K562 (cell line): Measurements from ENCODE around the gene VPS33A. TPM values are rescaled to one million over a fixed set of nuclear protein-coding genes. Genes with fewer than 3 reads are reported as not detected.
A peak's percentile ranks its signal among the peaks of the same experiment; 100 is the strongest.

Source experiments
- ARID2 ChIP-seq: fragments of 450-650 bp; IDR thresholded peaks from 2 replicates; pipeline ENCODE4 v1.6.1; 2017; ENCODE audit warnings: antibody characterized with exemption, mild to moderate bottlenecking
- BCL6 ChIP-seq: fragments of 250-450 bp; sonication (Bioruptor Pico); IDR thresholded peaks from 2 replicates; pipeline ENCODE4 v1.4.0; 2020
- BRD4 ChIP-seq: fragments of 200-600 bp; sonication (generic); IDR thresholded peaks from 2 replicates; pipeline ENCODE4 v1.6.1; 2017; ENCODE audit warnings: inconsistent platforms
- CBFA2T2 ChIP-seq: fragments of 450-650 bp; conservative IDR thresholded peaks from 2 replicates; pipeline ENCODE4 v1.6.1; 2017; ENCODE audit warnings: mild to moderate bottlenecking
- DEAF1 ChIP-seq: fragments of 450-650 bp; formaldehyde crosslinking; IDR thresholded peaks from 2 replicates; pipeline ENCODE4 v1.4.0; 2020; ENCODE audit warnings: mild to moderate bottlenecking, moderate library complexity
- ELF1 ChIP-seq: fragments of 200-800 bp; sonication (Bioruptor generic); IDR thresholded peaks from 2 replicates; pipeline ENCODE4 v1.6.1; 2016; ENCODE audit warnings: missing genetic modification characterization, missing compliant biosample characterization
- FOXK2 ChIP-seq, 2 experiments: fragments of 450-650 bp; IDR thresholded peaks in 1 of 2; conservative IDR thresholded peaks in 1 of 2; 2 replicates each; pipeline ENCODE4 v1.6.1; 2016; ENCODE audit warnings: low read depth in 2 of 2, mild to moderate bottlenecking in 1 of 2
- HNRNPL ChIP-seq: fragments of 200-400 bp; formaldehyde crosslinking; IDR thresholded peaks from 2 replicates; pipeline ENCODE4 v1.6.1; 2017; ENCODE audit warnings: low read depth, mild to moderate bottlenecking, low read length
- KLF6 ChIP-seq: fragments of 250-450 bp; sonication (Bioruptor Pico); IDR thresholded peaks from 2 replicates; pipeline ENCODE4 v1.4.0; 2020; ENCODE audit warnings: mild to moderate bottlenecking, moderate library complexity, borderline replicate concordance
- MED1 ChIP-seq: sonication (generic); formaldehyde crosslinking; IDR thresholded peaks from 2 replicates; pipeline ENCODE4 v1.8.1; 2023; ENCODE audit warnings: missing genetic modification reagents, borderline replicate concordance
- NFE2L1 ChIP-seq: fragments of 450-650 bp; IDR thresholded peaks from 2 replicates; pipeline ENCODE4 v1.6.1; 2016; ENCODE audit warnings: missing genetic modification characterization, low read depth, mild to moderate bottlenecking, missing compliant biosample characterization, moderate library complexity, borderline replicate concordance
- PCBP2 ChIP-seq: fragments of 200-400 bp; formaldehyde crosslinking; IDR thresholded peaks from 2 replicates; pipeline ENCODE4 v1.6.1; 2018; ENCODE audit warnings: low read length, low read depth, mild to moderate bottlenecking, moderate library complexity; ENCODE audit not compliant: poor library complexity, severe bottlenecking
- RBM15 ChIP-seq: fragments of 200-400 bp; formaldehyde crosslinking; IDR thresholded peaks from 2 replicates; pipeline ENCODE4 v1.6.1; 2018; ENCODE audit warnings: mild to moderate bottlenecking, low read length, moderate library complexity; ENCODE audit not compliant: insufficient read depth
- SAFB ChIP-seq: fragments of 200-400 bp; formaldehyde crosslinking; IDR thresholded peaks from 2 replicates; pipeline ENCODE4 v1.6.1; 2017; ENCODE audit warnings: low read depth, low read length, borderline replicate concordance
- SFPQ ChIP-seq: fragments of 200-400 bp; formaldehyde crosslinking; IDR thresholded peaks from 2 replicates; pipeline ENCODE4 v1.6.1; 2017; ENCODE audit warnings: mild to moderate bottlenecking, low read depth, low read length, moderate library complexity
- SIN3A ChIP-seq, 2 experiments: fragments of 150-350 bp in 1 of 2; IDR thresholded peaks; 2 replicates each; pipeline ENCODE4 v1.6.1; 2011 to 2016; ENCODE audit warnings: borderline replicate concordance in 2 of 2, low read depth in 2 of 2, low read length in 2 of 2, mild to moderate bottlenecking in 2 of 2, moderate library complexity in 2 of 2; ENCODE audit not compliant: control insufficient read depth in 1 of 2
- SIX5 ChIP-seq, 2 experiments: IDR thresholded peaks; 2 replicates each; pipeline ENCODE4 v1.6.1; 2011; ENCODE audit warnings: low read length in 2 of 2, borderline replicate concordance in 1 of 2, low read depth in 1 of 2, mild to moderate bottlenecking in 1 of 2, moderate library complexity in 1 of 2; ENCODE audit not compliant: insufficient read depth in 1 of 2
- SNIP1 ChIP-seq: fragments of 450-650 bp; IDR thresholded peaks from 2 replicates; pipeline ENCODE4 v1.7.1; 2017; ENCODE audit warnings: low read depth, mild to moderate bottlenecking
- SP1 ChIP-seq: sonication (generic); formaldehyde crosslinking; IDR thresholded peaks from 2 replicates; pipeline ENCODE4 v1.8.1; 2022; ENCODE audit warnings: mild to moderate bottlenecking, missing genetic modification reagents
- XRCC4 ChIP-seq: IDR thresholded peaks from one replicate; pipeline ENCODE4 v1.6.1; 2011; ENCODE audit not compliant: insufficient read depth, insufficient read length; ENCODE audit errors: extremely low read depth
- ZBTB8A ChIP-seq: fragments of 450-650 bp; IDR thresholded peaks from 2 replicates; pipeline ENCODE4 v1.6.1; 2018; ENCODE audit warnings: mild to moderate bottlenecking, moderate library complexity; ENCODE audit not compliant: partially characterized antibody
- ZNF586 ChIP-seq: fragments of 450-650 bp; formaldehyde crosslinking; conservative IDR thresholded peaks from 2 replicates; pipeline ENCODE4 v1.4.0; 2020; ENCODE audit warnings: mild to moderate bottlenecking, moderate library complexity
- polyA plus RNA-seq, 8 experiments: library from polyadenylated mRNA; depleted of rRNA in 4 of 8; stranded (reverse) in 5 of 8; unstranded in 3 of 8; fragments of >200 nt; fragmentation: Nextera tagmentation in 2 of 8; fragmentation: Illumina TruSeq in 1 of 8; extraction: Ambion mirVana in 2 of 8; extraction: Trizol in 1 of 8; gene quantifications; 2 replicates each; pipeline versions ENCODE4 v1.2.1 to v1.2.3, GENCODE V29; 2011 to 2014; ENCODE audit warnings: inconsistent platforms in 1 of 8, missing spikeins in 1 of 8
- total RNA-seq, 7 experiments: library from RNA; depleted of rRNA in 6 of 7; stranded (reverse); fragments of >200 nt in 6 of 7; fragmentation: Illumina TruSeq in 2 of 7; extraction: Trizol in 2 of 7; gene quantifications; 2 replicates each; pipeline versions ENCODE4 v1.2.1 to v1.2.3, GENCODE V29; 2011 to 2021; ENCODE audit warnings: low replicate concordance in 1 of 7
- TF ChIP-seq, protein P1 (sequence below): sonication (generic); formaldehyde crosslinking; IDR thresholded peaks from 2 replicates; pipeline ENCODE4 v1.8.1; 2023; ENCODE audit warnings: mild to moderate bottlenecking, missing genetic modification reagents

Gene VPS33A
- total and polyA plus RNA-seq, 9 of the 15 experiments (the other 6 are each of a cell fraction or from before 2014, with no cell fraction given): 10.6 to 34.3 (median 25.3) TPM

DNA sequence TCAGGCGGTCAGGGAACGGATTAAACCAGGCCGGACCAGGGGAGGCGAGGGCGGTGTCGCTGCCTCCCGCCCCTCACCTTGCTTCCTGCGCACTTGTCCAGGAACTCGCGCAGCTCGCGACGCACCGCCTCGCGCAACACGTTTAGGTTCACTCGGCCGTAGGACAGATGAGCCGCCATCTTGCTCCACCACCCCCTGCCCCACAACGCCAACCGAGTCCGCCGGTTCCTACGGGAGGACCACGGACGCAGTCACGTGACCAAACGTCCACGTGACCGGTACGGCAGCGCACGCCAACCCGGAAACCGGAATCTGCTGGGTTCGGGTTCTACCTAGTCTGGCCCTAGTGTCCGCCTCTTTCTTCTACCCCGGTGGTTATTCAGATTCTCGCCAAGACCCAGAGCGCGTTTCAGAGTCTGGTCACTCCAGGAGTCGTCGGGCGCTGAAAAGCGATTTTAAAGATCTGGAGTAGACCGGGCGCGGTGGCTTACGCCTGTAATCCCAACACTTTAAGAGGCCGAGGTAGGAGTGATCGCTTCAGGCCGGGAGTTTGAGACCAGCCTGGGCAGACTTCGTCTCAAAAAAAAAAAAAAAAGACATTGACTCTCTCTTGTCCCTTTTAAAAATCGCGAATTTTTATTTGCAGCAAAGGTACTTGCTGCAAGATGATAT lies at the start of gene VPS33A (continued):
- peak; percentile 88 to 97 for TF ChIP-seq FOXK2 (conservative IDR thresholded peaks at IDR 0.05 in 1 of 2, IDR thresholded peaks at IDR 0.05 in 1 of 2; ENCODE audit: low read depth in 2 of 2)
- no peak for TF ChIP-seq ARID2
- no peak for TF ChIP-seq ZBTB8A
- TF ChIP-seq KLF6 (CRISPR knock-in tag): no peak
- peak; percentile 67; the same call in 1 of the 2 replicates for TF ChIP-seq BRD4
- TF ChIP-seq MED1: no peak
- no peak for TF ChIP-seq NFE2L1
- TF ChIP-seq ELF1 (tag): peak; percentile 100
- peak in 1 of 2 experiments; percentile 18; a peak in 2 of 4 replicates for TF ChIP-seq SIX5 (IDR thresholded peaks at IDR 0.05; ENCODE audit: borderline replicate concordance in 1 of 2, insufficient read depth in 1 of 2, low read depth in 1 of 2, low read length in 2 of 2)
- no peak for TF ChIP-seq SAFB
- no peak for TF ChIP-seq PCBP2
- TF ChIP-seq, protein P1, sequence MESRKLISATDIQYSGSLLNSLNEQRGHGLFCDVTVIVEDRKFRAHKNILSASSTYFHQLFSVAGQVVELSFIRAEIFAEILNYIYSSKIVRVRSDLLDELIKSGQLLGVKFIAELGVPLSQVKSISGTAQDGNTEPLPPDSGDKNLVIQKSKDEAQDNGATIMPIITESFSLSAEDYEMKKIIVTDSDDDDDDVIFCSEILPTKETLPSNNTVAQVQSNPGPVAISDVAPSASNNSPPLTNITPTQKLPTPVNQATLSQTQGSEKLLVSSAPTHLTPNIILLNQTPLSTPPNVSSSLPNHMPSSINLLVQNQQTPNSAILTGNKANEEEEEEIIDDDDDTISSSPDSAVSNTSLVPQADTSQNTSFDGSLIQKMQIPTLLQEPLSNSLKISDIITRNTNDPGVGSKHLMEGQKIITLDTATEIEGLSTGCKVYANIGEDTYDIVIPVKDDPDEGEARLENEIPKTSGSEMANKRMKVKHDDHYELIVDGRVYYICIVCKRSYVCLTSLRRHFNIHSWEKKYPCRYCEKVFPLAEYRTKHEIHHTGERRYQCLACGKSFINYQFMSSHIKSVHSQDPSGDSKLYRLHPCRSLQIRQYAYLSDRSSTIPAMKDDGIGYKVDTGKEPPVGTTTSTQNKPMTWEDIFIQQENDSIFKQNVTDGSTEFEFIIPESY: peak; percentile 51; the same call in 1 of the 2 replicates
- no peak for TF ChIP-seq RBM15
- TF ChIP-seq SNIP1: no peak
- peak; percentile 100 for TF ChIP-seq CBFA2T2
- no peak for TF ChIP-seq DEAF1
- no peak for TF ChIP-seq SFPQ
- no peak for TF ChIP-seq HNRNPL
- peak; percentile 86 for TF ChIP-seq SP1
- TF ChIP-seq ZNF586: no peak
- no peak for TF ChIP-seq BCL6 (CRISPR knock-in tag)
- TF ChIP-seq XRCC4: no peak
- peak; percentile 100 for TF ChIP-seq SIN3A (IDR thresholded peaks at IDR 0.05; ENCODE audit: borderline replicate concordance in 2 of 2, control insufficient read depth in 1 of 2, low read depth in 2 of 2, low read length in 2 of 2)
